IPS-NIHi11 (cell line): ENCODE results near the gene HOXC4.
"Not testable (repeated sequence)": the region's sequence is repeated elsewhere in the genome, so short reads cannot be mapped to it uniquely, and the experiment has no call there.

Experiments used
- DNase-seq: peaks from one replicate; pipeline ENCODE4 v3.0.0; 2012; ENCODE audit warnings: mixed read lengths, low spot score

Gene HOXC4

DNA sequence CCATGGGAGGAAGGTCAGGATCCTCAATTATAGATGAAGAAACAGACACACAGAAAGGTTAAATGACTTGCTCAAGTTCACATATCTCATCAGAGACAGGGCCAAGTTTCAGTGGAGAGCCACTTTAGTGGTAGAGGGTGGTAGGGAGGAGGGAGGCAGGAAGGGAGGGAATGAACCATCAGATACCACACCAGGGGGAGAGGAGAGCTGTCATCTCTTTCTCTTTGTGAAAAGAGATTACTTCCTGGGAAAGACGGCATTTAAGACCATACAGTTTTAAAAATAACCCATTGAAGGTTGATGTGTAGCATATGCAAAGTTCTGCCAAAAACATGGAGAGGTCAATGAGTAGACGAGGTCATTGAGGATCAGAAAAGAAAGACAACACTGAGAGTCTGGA, 39.3 kb downstream of the HOXC4 start:
- not testable (repeated sequence) for DNase-seq

DNA sequence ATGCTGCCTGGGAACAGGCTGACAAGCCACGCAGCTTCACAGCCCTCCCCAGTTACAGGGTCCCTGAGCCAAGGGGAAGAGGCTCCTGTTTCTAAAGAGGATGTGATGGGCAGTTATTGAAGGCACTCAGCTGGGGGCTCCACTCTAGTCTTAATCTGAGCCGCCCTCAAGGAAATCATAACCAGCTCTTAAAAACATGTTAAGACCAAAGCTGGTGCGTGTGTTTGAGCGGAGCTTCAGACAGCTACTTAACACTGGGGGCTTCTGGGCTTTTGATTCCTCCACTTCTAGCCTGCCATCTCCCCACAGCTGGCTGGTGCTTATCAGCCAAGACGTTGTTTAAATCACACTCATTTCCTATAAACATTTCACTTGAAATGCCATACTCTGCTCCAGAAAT, 42.3 kb downstream of the HOXC4 start:
- DNase-seq: not testable (repeated sequence)

DNA sequence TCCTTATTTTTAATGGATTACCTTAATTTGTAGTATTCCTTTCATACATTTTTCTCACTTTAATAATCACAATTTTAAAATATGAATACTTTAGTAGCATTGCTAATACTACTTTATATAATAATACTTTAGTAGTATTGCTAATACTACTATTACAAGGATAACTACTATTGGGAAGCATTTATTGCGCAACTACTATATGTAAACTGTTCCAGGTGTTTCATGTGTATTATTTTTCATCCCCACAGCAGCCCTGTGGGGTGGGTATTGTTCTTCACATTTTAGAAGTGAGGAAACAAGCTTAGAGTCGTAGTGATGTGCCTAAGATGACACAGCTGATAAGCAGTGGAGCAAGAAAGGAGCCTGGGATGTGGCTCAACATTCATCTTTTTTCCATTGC, 45.0 kb downstream of the HOXC4 start:
- not testable (repeated sequence) for DNase-seq

DNA sequence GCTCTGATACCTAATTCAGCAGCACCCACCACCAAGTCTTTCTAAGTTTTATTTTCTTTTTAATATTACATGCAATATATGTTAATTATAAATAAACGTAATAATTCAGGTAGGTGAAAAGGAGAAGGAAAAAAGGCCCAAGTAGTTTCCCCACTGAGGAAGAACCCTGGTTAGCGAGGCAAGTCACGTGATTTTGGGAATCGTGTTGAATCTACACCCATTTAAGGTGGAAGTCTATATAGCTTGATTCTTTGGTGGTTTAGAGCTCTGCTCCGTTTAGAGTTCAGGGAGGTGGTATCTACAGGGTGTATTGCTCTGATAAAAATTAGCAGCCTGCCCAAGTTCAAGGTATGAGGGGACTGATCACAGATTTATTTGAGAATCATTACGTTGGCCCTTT, 47.0 kb downstream of the HOXC4 start:
- DNase-seq: not testable (repeated sequence)

DNA sequence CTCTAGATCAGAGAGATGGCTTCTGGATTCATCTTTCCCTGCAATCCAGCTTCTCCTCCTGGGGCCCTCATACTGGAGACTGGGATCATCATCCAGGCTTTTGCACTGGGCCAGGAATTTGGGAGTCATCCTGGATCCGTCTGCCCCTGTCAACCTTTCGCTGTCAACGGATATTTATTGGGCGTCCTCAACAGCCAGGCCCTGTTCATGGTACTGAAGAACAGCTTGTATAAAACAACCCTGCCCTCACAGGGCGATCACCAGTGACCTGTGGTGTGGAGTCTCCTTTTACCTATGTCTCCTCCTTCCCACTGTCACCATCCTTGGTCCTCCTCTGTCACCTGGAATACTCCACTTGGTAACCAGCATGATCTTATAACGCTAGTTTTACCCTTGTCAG, 48.6 kb downstream of the HOXC4 start:
- DNase-seq: not testable (repeated sequence)

DNA sequence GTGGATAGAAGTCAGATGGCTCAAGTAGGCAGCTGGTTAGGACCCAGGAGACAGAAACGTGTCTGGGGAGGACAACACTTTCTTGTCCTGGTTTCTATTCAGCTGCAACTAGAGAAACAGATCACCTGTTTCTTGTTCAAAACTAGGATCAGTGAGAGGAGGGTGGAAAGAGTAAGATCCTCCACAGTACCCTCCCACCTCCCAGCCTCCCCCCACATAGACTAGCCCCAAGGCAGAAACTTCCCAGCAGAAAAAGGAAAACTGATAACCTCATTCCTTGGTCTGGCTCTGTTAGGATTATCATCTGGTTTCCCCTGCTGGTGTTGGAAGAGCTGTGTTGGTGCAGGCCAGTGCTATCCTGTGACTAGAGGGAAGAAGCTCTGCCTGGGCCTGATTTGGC, 50.2 kb downstream of the HOXC4 start:
- DNase-seq: not testable (repeated sequence)
